ENCODE measurements around the gene C20orf96.

DNA sequence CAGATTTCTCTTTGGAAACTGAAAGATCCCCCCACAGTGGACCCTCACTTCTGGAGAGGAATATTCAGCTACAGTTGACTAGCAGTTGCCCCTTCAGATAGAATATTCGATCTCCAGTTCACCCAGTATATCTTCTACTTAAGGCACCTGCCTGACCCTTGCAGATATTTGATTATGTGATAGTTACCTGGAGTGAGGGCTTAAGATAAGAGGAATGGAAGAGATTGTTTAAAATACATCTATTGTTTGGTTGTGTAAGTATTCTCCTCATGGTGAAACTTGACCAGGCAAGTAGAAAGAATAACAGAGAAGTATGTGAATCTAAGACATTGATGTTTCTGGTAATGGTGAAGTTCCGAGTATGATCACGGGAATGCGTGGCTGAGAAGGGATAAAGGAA, 5.3 kb upstream of the C20orf96 start:
- TF ChIP-seq CTCF (conservative IDR thresholded peaks at IDR 0.05) (no peak), ZFX (IDR thresholded peaks at IDR 0.05) (no peak)

Data from C4-2B (cell line).